ENCODE results near the gene RNU6-7.

Gene RNU6-7

GRCh38 chr14:32193532-32193931 is 8.3 kb upstream of the RNU6-7 start:
- H3K79me1 ChIP-seq (replicated peaks; ENCODE audit: low read length, poor library complexity, severe bottlenecking), result no peaks in the 10 kb centered on the region
- H2AK5ac ChIP-seq (ENCODE audit: low read length, severe bottlenecking), result no peak overlapping the region
- no peaks in the 10 kb centered on the region for H3K4me1 ChIP-seq (ENCODE audit: control insufficient read depth, insufficient read depth, low read depth, low read length)
- H3K23ac ChIP-seq (ENCODE audit: low read length in 2 of 2), result no peak overlapping the region
- H3K36me3 ChIP-seq (ENCODE audit: control insufficient read depth in 1 of 2, insufficient read depth in 2 of 2, low read depth in 1 of 2, low read length in 2 of 2), result no peaks in the 10 kb centered on the region
- H3K4me2 ChIP-seq (ENCODE audit: low read length, poor library complexity, severe bottlenecking), result no peak overlapping the region
- H2BK12ac ChIP-seq (ENCODE audit: low read length in 2 of 2), result no peak overlapping the region
- no peak overlapping the region for H2BK120ac ChIP-seq (ENCODE audit: low read depth, low read length)
- no peak overlapping the region for H2AFZ ChIP-seq (ENCODE audit: low read depth, low read length)
- no peak overlapping the region for H4K8ac ChIP-seq (ENCODE audit: low read length)
- no peaks in the 10 kb centered on the region for H3K27me3 ChIP-seq (ENCODE audit: control insufficient read depth in 1 of 2, insufficient read depth in 1 of 2, low read length in 2 of 2)
- no peak overlapping the region for H3K4ac ChIP-seq (ENCODE audit: low read depth in 1 of 2, low read length in 2 of 2)
- H3K27ac ChIP-seq (ENCODE audit: low read length, poor library complexity, severe bottlenecking), result no peak overlapping the region
- no peaks in the 10 kb centered on the region for H3K9me3 ChIP-seq (ENCODE audit: control insufficient read depth, low read length)
- no peak overlapping the region for H3K9ac ChIP-seq (ENCODE audit: low read length)
- H3K4me3 ChIP-seq (ENCODE audit: insufficient read depth in 1 of 2, low read depth in 1 of 2, low read length in 2 of 2), result no peak overlapping the region
- WGBS, result 95% methylated on average over 1 of the region's 2 CpGs
- no peak overlapping the region for H3K14ac ChIP-seq (ENCODE audit: low read length in 2 of 2)
- no peak overlapping the region for H4K91ac ChIP-seq (ENCODE audit: low read length)
- H2BK15ac ChIP-seq (ENCODE audit: low read depth, poor library complexity, severe bottlenecking), result no peak overlapping the region
- DNase-seq, result no peak
- H2BK5ac ChIP-seq (ENCODE audit: low read depth, low read length, poor library complexity, severe bottlenecking), result no peak overlapping the region
- H3K18ac ChIP-seq (ENCODE audit: low read depth in 1 of 2, low read length in 2 of 2), result no peak overlapping the region

DNA sequence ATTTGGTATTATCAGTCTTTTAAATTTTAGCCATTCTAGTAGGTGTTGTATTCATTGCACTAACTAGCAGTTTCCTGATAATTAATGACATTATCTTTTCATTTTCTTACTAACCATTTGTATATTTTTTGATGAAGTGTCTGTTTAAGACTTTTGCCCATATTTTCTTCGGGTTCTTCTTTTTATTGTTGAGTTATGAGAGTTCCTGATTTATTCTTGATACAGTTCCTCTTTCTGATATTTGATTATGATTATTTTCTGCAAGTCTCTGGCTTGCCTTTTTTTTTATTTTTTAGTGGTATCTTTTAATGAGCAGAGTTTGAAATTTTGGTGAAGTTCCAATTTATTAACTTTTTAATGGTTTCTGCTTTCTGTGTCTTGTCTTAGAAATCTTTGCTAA is 6.2 kb upstream of the RNU6-7 start:
- Histone ChIP-seq H3K4me1 (ENCODE audit: control insufficient read depth, insufficient read depth, low read depth, low read length) (no peaks in the 10 kb centered on the region), H2AFZ (ENCODE audit: low read depth, low read length) (no peak overlapping the region), H2AK5ac (ENCODE audit: low read length, severe bottlenecking) (no peak overlapping the region), H3K36me3 (ENCODE audit: control insufficient read depth in 1 of 2, insufficient read depth in 2 of 2, low read depth in 1 of 2, low read length in 2 of 2) (no peaks in the 10 kb centered on the region), H3K18ac (ENCODE audit: low read depth in 1 of 2, low read length in 2 of 2) (no peak overlapping the region), H3K23ac (ENCODE audit: low read length in 2 of 2) (no peak overlapping the region), H3K27me3 (ENCODE audit: control insufficient read depth in 1 of 2, insufficient read depth in 1 of 2, low read length in 2 of 2) (no peaks in the 10 kb centered on the region), H2BK12ac (ENCODE audit: low read length in 2 of 2) (no peak overlapping the region), H3K27ac (ENCODE audit: low read length, poor library complexity, severe bottlenecking) (no peak overlapping the region), H3K4me3 (ENCODE audit: insufficient read depth in 1 of 2, low read depth in 1 of 2, low read length in 2 of 2) (no peak overlapping the region), H2BK5ac (ENCODE audit: low read depth, low read length, poor library complexity, severe bottlenecking) (no peak overlapping the region), H3K9ac (ENCODE audit: low read length) (no peak overlapping the region), H3K4ac (ENCODE audit: low read depth in 1 of 2, low read length in 2 of 2) (no peak overlapping the region), H4K91ac (ENCODE audit: low read length) (no peak overlapping the region), H4K8ac (ENCODE audit: low read length) (no peak overlapping the region), H3K79me1 (replicated peaks; ENCODE audit: low read length, poor library complexity, severe bottlenecking) (no peaks in the 10 kb centered on the region), H2BK120ac (ENCODE audit: low read depth, low read length) (no peak overlapping the region), H2BK15ac (ENCODE audit: low read depth, poor library complexity, severe bottlenecking) (no peak overlapping the region), H3K14ac (ENCODE audit: low read length in 2 of 2) (no peak overlapping the region), H3K4me2 (ENCODE audit: low read length, poor library complexity, severe bottlenecking) (no peak overlapping the region), H3K9me3 (ENCODE audit: control insufficient read depth, low read length) (no peaks in the 10 kb centered on the region)
- no CpG with 5 or more reads among the region's 1 CpG for WGBS
- no peak for DNase-seq

DNA sequence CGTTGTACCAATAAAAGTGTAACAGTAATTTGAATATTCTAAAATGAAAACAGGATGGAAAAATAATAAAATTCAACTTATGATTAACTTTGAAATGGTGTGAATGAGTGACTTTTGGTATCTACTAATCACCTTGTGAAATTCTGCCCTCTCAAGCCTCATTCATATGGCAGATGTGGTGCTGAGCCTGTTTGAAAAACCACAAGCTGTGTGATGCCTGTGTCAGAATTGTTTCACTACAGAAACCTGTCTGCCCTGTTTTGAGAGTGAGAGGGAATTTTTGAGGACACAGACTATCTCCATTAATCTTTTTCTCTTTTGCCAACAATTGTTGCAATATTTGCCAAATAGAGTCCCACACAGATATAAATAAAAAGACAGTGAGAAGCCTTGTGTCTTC is 3.9 kb upstream of the RNU6-7 start:
- Histone ChIP-seq H2AFZ (ENCODE audit: low read depth, low read length) (no peak overlapping the region), H3K14ac (ENCODE audit: low read length in 2 of 2) (no peak overlapping the region), H3K36me3 (ENCODE audit: control insufficient read depth in 1 of 2, insufficient read depth in 2 of 2, low read depth in 1 of 2, low read length in 2 of 2) (no peaks in the 10 kb centered on the region), H3K27me3 (ENCODE audit: control insufficient read depth in 1 of 2, insufficient read depth in 1 of 2, low read length in 2 of 2) (no peaks in the 10 kb centered on the region), H3K9me3 (ENCODE audit: control insufficient read depth, low read length) (no peaks in the 10 kb centered on the region), H4K8ac (ENCODE audit: low read length) (no peak overlapping the region), H2AK5ac (ENCODE audit: low read length, severe bottlenecking) (no peak overlapping the region), H3K4me1 (ENCODE audit: control insufficient read depth, insufficient read depth, low read depth, low read length) (peaks cover 2% of the 10 kb centered on the region), H3K4ac (ENCODE audit: low read depth in 1 of 2, low read length in 2 of 2) (no peak overlapping the region), H2BK12ac (ENCODE audit: low read length in 2 of 2) (no peak overlapping the region), H3K27ac (ENCODE audit: low read length, poor library complexity, severe bottlenecking) (no peak overlapping the region), H3K4me2 (ENCODE audit: low read length, poor library complexity, severe bottlenecking) (no peak overlapping the region), H2BK15ac (ENCODE audit: low read depth, poor library complexity, severe bottlenecking) (no peak overlapping the region), H4K91ac (ENCODE audit: low read length) (no peak overlapping the region), H3K18ac (ENCODE audit: low read depth in 1 of 2, low read length in 2 of 2) (no peak overlapping the region), H3K79me1 (replicated peaks; ENCODE audit: low read length, poor library complexity, severe bottlenecking) (no peaks in the 10 kb centered on the region), H2BK5ac (ENCODE audit: low read depth, low read length, poor library complexity, severe bottlenecking) (no peak overlapping the region), H3K4me3 (ENCODE audit: insufficient read depth in 1 of 2, low read depth in 1 of 2, low read length in 2 of 2) (no peak overlapping the region), H3K23ac (ENCODE audit: low read length in 2 of 2) (no peak overlapping the region), H3K9ac (ENCODE audit: low read length) (no peak overlapping the region), H2BK120ac (ENCODE audit: low read depth, low read length) (no peak overlapping the region)
- WGBS, result no CpG with 5 or more reads among the region's 1 CpG
- DNase-seq, result no peak

DNA sequence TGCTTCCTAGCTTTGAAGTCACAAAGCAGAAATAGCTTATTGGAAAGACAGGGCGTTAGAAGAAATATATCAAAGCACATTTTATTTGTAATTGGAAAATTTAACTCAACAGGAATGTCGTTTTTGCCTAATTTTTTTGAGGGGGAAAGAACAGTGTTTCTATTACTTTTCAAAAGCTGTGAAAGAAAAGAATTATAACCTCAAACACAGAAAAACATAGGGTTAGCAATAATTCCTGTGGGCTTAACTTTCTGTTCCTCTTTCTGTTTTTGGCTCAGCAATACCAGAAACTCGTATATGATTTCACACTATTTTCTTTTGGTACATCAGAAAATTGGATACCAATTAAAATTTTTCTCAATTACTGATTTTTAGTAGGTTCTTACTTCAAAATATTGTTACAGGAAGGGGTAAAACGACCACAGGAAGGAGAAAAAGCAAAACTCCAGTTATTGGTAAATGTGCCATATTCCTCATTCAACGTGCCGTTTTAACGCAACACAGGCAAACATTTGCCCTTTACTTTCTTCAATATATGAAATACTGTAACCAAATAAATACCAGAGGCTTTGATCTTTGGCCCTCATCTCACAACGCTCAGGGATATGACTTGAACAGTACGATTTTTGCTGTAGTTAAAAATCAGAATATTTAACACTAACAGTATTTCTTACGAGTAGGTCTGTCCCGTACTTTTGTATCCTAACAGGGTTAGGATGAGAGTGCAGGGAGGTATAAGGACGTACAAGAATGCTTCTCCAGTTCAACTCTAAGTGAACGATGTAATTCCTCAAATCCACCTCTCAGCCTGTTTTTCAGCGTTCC is 1.3 kb upstream of the RNU6-7 start:
- Histone ChIP-seq H3K14ac (ENCODE audit: low read length in 2 of 2) (no peak overlapping the region), H3K4me1 (ENCODE audit: control insufficient read depth, insufficient read depth, low read depth, low read length) (peaks cover 5% of the 10 kb centered on the region), H3K4ac (ENCODE audit: low read depth in 1 of 2, low read length in 2 of 2) (no peak overlapping the region), H3K23ac (ENCODE audit: low read length in 2 of 2) (no peak overlapping the region), H3K9ac (ENCODE audit: low read length) (peak overlapping the region; percentile 97), H3K4me2 (ENCODE audit: low read length, poor library complexity, severe bottlenecking) (peak overlapping the region; percentile 80), H2BK15ac (ENCODE audit: low read depth, poor library complexity, severe bottlenecking) (no peak overlapping the region), H2AK5ac (ENCODE audit: low read length, severe bottlenecking) (no peak overlapping the region), H3K4me3 (ENCODE audit: insufficient read depth in 1 of 2, low read depth in 1 of 2, low read length in 2 of 2) (peak overlapping the region; percentile 71 to 91), H2BK120ac (ENCODE audit: low read depth, low read length) (no peak overlapping the region), H2AFZ (ENCODE audit: low read depth, low read length) (no peak overlapping the region), H3K36me3 (ENCODE audit: control insufficient read depth in 1 of 2, insufficient read depth in 2 of 2, low read depth in 1 of 2, low read length in 2 of 2) (no peaks in the 10 kb centered on the region), H2BK5ac (ENCODE audit: low read depth, low read length, poor library complexity, severe bottlenecking) (no peak overlapping the region), H2BK12ac (ENCODE audit: low read length in 2 of 2) (no peak overlapping the region), H3K27me3 (ENCODE audit: control insufficient read depth in 1 of 2, insufficient read depth in 1 of 2, low read length in 2 of 2) (peaks cover 0 to 10% of the 10 kb centered on the region in 2 experiments), H4K91ac (ENCODE audit: low read length) (no peak overlapping the region), H3K79me1 (replicated peaks; ENCODE audit: low read length, poor library complexity, severe bottlenecking) (no peaks in the 10 kb centered on the region), H3K18ac (ENCODE audit: low read depth in 1 of 2, low read length in 2 of 2) (no peak overlapping the region), H4K8ac (ENCODE audit: low read length) (no peak overlapping the region), H3K27ac (ENCODE audit: low read length, poor library complexity, severe bottlenecking) (no peak overlapping the region), H3K9me3 (ENCODE audit: control insufficient read depth, low read length) (no peaks in the 10 kb centered on the region)
- WGBS, result 31% methylated on average over 7 of the region's 14 CpGs
- no peak for DNase-seq

Measured in mesenchymal stem cell (in vitro differentiated cells and primary cell).